Raji (cell line): ENCODE results near the gene FAM221A.

Source experiments
- POLR2A ChIP-seq: IDR thresholded peaks from 2 replicates; pipeline ENCODE4 v1.6.1; 2011; ENCODE audit warnings: low read depth, low read length, control low read depth; ENCODE audit not compliant: insufficient read depth

FAM221A gene, protein sequence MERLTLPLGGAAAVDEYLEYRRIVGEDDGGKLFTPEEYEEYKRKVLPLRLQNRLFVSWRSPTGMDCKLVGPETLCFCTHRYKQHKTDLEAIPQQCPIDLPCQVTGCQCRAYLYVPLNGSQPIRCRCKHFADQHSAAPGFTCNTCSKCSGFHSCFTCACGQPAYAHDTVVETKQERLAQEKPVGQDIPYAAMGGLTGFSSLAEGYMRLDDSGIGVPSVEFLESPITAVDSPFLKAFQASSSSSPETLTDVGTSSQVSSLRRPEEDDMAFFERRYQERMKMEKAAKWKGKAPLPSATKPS

DNA sequence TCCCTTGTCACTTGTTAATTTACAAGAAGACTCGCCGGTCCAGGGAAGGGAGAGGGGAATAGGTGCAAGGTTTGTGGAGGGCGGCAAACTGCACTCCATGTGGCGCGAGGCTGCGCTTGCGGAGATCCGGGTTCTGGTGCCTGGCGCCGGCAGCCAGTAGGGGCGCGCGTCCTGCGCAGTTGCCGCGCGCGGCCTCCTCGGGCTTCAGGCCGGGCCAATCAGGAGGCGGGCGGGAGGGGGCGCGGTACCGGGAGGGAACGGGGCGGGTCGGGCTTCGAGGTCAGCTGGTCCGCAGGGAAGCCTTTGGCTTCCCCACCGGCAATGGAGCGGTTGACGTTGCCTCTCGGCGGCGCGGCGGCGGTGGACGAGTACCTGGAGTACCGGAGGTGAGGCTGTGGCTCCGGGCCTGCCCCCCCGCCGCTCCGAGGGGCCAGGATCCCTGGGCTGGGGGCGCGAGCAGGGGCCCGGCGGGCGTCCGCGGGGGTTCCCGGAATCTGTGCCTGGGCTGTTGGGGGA, at the start of gene FAM221A:
Gene FAM221A (plus strand): TSS at position 302 of the 516 bp plus-strand sequence. CDS start 20 bp downstream, at position 322.
- TF ChIP-seq POLR2A, result no peak

DNA sequence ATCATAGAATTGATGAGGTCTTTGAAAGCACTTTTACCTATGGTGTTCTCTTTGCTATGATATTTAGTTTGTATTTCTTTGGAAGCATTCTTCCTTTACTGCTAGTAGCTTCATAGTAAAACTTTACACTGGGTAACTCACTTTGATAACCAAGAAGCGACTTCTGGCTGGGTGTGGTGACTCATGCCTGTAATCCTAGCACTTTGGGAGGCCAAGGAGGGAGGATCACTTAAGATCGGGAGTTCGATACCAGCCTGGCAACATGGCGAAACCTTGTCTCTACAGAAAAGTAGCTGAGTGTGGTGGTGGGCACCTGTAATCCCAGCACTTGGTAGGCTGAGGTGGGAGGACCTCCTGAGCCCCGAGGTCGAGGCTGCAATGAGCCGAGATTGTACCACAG, 46.6 kb upstream of the FAM221A start:
- no peak for TF ChIP-seq POLR2A

DNA sequence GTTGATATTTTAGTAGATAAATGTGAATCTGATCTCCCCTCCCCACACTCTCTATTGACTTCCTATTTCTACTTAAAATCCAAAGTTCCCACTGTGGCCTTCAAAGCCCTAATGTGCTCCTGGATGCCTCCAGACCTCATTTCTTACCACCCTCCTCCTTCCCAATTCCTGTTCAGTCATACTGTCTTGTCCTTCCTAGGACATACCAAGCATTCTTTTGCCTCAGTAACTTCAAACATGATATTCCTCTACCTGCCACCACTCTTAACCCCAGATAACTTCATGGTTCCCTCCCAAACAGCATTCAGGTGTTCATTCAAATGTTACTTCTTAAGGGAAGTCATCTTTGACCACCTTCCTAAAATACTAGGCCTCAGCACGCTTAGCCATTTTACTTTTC, 34.2 kb upstream of the FAM221A start:
- no peak for TF ChIP-seq POLR2A

DNA sequence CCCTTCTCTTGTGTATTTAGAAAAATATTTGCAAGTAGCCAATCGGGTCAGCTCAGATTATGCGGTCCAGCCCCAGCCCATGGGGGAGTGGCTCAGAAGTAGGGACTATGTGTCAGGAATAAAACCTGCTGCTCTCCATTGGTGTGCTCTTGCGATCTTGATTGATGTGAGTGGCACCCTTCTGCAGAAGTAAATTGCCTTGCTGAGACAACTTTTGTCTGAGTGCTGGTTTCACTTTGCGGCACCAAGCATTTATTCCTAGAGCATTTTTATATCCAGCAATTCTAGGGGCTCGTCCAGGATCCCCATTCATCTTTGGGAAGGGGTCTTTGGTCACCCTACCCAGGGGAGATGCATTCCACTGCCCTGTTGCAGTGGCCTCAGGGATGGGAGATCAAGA, 26.1 kb upstream of the FAM221A start:
- no peak for TF ChIP-seq POLR2A

DNA sequence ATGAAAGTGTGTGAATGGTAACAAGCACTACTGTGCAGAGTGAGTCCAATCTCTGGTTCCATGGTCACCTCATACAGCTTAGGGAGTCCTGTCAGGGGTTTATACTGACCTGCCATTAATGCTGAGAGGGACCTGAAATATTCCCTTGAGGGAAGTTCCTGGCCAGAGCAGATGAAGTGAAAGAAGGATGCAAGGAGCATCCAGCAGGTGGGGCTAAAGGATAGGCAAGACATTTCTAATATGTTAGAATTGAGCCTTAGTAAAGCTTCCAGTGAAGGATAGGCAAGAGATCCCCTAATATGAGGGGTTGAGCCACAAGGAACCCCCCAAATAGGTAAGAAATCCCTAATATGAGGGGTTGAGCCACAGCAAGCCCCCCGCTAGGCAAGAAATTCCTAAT, 25.5 kb upstream of the FAM221A start:
- no peak for TF ChIP-seq POLR2A

DNA sequence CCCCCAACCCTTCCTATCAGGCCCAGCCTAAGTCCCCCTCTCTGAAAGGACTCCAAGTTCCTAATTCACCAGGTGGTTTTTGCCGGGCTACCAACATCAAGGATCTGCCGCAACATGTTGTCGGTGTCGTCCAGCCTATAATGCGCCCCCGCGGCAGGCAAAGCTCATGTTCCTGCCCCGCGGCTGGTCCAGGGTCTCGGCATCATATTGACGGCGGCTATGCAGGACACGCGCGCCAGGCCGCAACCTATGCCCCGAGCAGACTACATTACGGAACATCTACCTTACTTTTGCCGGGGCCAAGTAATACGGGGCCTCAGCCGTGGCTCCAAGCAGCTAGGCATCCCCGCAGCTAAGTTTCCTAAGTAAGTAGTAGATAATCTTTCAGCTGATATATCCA, 24.6 kb upstream of the FAM221A start:
- TF ChIP-seq POLR2A, result no peak

DNA sequence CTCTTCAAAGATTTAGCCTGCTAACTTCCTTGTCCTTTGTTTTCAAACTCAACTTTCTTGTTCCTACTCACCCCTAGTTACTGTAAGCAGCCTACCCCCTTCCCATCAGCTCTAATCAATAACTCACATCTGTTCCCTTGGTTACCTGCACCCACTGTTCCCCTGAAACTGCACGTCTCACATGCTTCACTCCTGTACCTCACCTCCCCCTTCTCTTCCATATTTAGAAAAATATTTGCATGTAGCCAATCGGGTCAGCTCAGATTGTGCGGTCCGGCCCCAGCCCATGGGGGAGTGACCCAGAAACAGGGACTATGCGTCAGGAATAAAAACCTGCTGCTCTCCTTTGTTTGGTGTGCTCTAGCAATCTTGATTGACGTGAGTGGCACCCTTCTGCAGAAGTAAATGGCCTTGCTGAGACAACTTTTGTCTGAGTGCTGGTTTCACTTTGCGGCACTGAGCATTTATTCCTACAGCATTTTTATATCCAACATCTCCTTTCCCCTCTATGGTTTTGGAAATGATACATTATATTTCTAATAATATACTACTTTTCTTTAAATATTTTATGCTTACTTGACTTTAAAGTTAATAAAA, 21.1 kb upstream of the FAM221A start:
- no peak for TF ChIP-seq POLR2A

DNA sequence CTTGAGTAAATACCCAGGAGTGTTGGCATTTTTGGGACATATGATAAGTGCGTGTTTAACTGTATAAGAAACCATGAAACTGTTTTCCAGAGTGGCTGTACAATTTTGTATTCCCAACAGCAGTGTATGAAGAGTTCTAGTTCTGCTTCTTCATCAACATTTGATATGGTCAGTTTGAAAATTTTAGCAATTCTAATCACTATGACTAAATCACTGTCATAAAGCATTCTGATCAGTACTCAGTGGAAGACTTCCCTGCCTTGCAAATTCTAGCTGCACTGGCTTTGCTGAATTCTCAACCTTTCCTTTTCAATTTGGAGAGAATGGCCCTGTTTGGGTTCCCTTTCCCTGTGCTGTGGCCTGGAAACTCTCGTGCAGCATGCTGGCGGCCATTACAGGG, 18.6 kb upstream of the FAM221A start:
- no peak for TF ChIP-seq POLR2A

DNA sequence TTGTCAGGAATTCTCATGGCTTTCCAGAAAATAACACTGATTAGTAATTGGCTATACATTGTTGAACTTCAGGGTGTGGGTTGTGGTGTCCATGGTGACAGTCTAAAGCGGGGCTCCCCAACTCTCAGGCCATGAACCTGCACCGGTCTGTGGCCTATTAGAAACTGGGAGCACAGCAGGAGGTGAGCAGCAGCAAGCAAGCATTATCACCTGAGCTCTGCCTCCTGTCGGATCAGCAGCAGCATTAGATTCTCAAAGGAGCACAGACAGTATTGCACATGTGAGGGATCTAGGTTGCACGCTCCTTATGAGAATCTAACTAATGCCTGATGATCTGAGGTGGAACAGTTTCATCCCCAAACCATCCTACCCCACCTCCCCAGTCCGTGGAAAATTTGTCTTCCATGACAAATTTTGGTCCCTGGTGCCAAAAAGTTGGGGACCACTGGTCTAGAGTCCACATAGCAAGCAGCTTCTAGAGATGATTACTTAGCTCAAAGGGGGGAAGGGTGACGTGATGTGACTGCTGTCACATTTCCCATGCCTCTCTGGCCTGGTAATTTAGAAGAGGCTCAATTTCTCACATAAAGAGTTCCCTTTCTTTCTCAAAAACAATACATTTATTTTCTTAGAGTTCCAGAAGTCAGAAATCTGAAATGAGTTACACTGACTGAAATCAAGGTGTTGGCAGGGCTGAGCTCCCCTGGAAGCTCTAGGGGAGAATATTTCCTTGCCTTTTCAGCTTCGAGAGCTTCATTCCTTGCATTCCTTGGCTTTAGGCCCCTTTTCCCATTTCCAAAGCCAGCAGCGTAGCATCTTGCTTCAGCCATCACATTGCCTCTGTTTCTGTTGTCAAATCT, 17.6 kb upstream of the FAM221A start:
- TF ChIP-seq POLR2A, result no peak

DNA sequence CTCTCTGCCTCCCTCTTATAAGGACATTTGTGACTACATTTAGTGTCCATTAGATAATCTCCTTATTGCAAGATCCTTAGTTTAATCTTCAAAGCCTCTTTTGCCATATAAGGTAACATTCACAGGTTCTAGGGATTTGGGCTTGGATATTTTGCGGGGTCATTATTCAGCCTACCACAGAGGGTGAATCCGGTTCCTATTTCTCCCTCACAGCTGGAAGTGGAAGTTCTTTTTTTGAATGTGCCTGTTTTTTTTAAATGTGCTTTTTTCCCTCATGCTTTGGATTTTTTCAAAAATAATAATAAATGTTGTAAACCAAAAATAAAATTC, 17.1 kb upstream of the FAM221A start:
- no peak for TF ChIP-seq POLR2A

DNA sequence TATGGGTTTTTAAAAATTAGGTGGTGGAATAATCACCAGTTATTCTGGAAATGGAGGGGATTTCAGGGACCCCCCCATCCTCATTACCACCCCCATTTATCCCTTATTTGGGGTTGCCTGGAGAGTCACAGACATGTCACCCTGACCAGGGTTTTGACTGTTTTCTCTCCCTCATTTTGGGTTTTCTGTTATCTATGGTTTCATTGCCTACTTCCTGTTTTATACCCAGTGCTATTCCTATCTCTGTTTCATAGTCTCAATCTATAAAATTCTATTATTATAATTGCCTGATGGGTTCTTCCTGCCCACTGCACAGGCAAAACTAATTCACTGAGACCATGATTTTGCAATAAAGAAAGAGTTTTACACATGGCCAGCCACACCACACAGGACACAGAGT, 15.9 kb upstream of the FAM221A start:
- no peak for TF ChIP-seq POLR2A

DNA sequence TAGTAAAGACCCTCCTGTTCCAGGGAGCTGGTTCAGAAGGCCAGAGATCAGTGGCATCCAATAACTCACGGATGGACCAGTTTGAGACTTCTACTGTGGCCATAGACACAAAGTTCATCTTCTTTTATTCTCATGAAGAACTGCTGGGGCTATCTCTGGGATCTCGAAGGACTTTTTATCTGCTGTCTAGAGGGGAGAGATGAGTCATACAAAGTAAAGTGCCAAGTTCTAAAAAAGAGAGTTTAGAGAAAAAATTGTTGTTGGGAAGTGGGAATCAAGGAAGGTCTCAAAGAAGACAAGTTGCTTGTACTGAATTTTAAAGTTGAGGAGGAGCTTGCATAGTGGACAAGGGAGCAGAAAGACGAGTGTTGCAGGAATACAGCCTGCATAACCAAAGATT, 8.0 kb upstream of the FAM221A start:
- no peak for TF ChIP-seq POLR2A

DNA sequence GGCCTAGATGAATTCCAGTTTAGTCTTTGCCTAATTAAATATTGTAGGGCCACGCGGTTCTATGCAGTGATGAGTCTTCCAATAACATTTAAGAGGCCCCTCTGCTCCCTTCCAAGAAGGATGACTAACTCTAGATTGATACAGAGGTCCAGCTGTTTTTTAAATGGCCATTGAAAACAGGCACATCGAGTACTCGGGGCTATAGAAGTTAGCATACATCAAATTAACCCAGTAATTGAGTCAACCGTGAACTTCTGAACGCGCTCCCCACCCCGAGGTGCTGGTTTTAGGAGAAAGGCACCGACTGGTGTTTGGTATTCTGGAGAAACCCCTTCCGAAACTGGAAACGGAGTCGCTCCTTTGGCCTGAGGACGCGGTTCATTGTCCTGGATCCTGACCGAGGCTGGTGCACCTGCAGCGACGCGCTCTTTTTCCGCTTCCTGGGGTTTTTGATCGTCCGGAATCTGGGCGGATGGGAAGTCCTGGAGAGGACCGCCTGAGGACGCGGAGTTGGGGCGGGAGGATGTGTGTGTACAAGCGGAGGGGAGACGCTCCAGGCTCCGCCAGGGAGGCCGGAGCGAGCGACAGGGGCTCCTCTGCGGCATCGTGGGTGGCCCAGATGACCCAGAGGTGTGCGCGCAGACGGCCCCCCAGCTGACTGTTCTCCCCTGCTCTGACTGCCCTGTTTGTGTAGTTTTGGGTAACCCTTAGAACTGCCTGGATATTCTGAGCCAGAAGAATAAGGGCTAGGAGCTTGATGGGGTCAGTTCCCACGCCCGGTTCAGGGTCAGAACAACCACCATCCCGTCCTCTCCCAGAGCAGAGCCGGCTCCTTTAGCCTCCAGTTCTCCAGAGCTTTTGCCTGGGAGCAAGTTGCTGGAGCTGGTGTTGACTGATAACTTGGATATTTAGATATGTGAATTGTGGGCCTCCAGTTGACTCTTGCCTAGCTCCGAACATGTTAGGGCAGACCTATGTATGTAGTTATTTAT, 711 bp downstream of the FAM221A start:
- no peak for TF ChIP-seq POLR2A

DNA sequence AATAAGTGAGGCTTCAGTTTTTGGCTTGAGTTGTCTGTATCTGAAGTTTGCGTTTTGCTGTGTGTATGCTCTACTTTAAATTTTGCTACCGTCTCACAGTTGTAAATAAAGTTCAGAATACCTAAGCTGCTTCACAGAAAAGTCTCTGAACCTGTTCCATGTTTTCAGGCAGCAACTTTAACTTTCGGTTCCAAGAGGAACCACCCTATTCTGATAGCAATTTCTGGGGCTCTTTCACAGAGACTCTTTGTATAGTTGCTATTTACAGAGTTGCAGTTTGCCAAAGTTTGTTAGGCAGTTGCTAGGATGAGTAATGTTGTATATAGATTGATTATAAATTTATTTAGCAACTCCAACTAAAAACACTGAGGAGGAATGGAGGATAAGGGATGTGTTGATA, 5.7 kb downstream of the FAM221A start:
- TF ChIP-seq POLR2A, result no peak

DNA sequence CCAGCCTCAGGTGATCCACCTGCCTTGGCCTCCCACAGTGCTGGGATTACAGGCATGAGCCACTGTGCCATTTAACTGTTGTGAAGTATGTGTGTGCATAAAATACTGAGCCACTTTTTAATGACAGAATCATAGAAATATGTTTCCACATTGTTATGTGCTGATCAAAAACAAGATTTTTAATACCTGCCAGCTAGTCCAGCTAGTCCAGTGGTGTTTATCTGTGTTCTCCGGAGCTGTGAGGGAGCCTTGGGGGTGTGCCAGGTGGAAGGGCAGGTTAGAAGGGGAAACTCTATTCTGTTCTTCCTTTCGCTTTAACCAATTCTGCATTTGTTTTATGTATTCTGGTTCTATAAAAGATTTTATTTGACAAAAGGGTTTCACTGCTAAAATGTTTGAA, 7.0 kb downstream of the FAM221A start:
- TF ChIP-seq POLR2A, result no peak
